AG04450 (cell line): ENCODE measurements around the gene C5orf15. TPM values are rescaled to one million over a fixed set of nuclear protein-coding genes. Genes with fewer than 3 reads are reported as not detected.

Experiments
- CTCF ChIA-PET: fragments of 300-600, 350-600 bp; formaldehyde crosslinking; extraction: SDS; loops from one replicate; lab custom pipeline; 2022; ENCODE audit warnings: antibody characterized with exemption, inconsistent platforms; lab: Charles Lee
- POLR2A ChIA-PET: fragments of 350-600 bp; formaldehyde crosslinking; extraction: SDS; loops from one replicate; lab custom pipeline; 2021; ENCODE audit warnings: antibody characterized with exemption, inconsistent platforms; lab: Yijun Ruan, JAX
- DNase-seq: peaks from one replicate; pipeline ENCODE4 v3.0.0-alpha.2; 2011; ENCODE audit warnings: low read depth, low spot score
- H3K27ac ChIP-seq: one replicate; pipeline ENCODE4 v1.5.1; 2012; ENCODE audit warnings: low read depth, low read length, control low read depth
- H3K27me3 ChIP-seq: one replicate; pipeline ENCODE4 v1.6.0; 2012; ENCODE audit warnings: low read length; ENCODE audit not compliant: control insufficient read depth, insufficient read depth
- H3K4me3 ChIP-seq: 2 replicates; pipeline ENCODE4 v1.5.1; 2011; ENCODE audit warnings: mild to moderate bottlenecking, low read depth, low read length, control low read depth
- H3K9me3 ChIP-seq: 2 replicates; pipeline ENCODE4 v1.5.1; 2012; ENCODE audit warnings: low read length; ENCODE audit not compliant: control insufficient read depth, insufficient read depth
- polyA plus RNA-seq: library from polyadenylated mRNA; depleted of rRNA; stranded (reverse); fragments of >200 nt; gene quantifications from 2 replicates; pipeline ENCODE4 v1.2.3, GENCODE V29; 2011
- TF ChIP-seq, protein P1 (sequence below): IDR thresholded peaks from 2 replicates; pipeline ENCODE4 v1.5.1; 2011; ENCODE audit warnings: low read depth, low read length, control low read depth, inconsistent platforms

C5orf15 gene
- polyA plus RNA-seq, 1 experiment = 92.9 TPM

DNA sequence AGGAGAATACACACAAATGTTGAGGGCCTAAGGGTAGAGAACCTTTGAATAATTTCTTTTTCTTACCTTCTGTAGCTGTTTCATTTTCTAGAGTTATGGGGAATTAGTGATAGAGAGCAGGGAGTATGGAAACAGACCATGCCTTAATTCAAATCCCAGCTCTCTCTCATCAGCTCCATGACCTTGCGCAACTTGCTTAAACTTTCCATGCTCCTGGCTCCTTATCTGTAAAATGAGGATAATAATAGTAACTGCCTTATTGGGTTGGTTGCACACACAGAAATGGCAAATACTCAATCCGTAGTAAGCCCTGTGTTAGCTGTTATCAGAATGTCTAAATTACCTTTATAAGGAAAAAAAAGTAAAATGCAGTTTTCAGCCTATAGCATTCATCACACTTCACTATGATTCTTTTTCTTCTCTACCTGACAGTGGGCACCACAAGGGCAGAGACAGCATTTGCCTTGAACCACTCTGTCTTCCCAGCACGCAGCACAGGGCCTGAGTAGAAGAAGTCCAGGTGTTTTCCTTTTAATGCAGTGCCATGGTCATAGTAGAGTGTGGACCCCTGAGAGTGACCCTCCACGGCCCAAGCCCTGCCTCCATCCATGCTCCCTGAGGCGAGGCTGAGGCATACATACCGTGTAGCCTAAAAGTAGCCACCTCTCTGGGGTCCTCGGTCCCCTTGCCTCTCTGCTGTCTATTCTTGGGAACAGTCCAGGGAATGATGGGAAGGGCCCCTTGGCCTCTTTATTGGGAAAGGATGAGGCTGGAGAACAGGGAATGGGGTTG is 17.4 kb downstream of the C5orf15 start:
- Histone ChIP-seq H3K27ac (no peak overlapping the region), H3K4me3 (no peak overlapping the region), H3K9me3 (no peaks in the 10 kb centered on the region), H3K27me3 (no peaks in the 10 kb centered on the region)
- CTCF ChIA-PET = interaction anchor here (1.6 to 2.1 kb wide), 2 partner anchors 28 to 82 kb away, joined by 5 to 7 read pairs; no protein-coding TSS in a partner anchor
- POLR2A ChIA-PET = no interaction called here
- TF ChIP-seq, protein P1, sequence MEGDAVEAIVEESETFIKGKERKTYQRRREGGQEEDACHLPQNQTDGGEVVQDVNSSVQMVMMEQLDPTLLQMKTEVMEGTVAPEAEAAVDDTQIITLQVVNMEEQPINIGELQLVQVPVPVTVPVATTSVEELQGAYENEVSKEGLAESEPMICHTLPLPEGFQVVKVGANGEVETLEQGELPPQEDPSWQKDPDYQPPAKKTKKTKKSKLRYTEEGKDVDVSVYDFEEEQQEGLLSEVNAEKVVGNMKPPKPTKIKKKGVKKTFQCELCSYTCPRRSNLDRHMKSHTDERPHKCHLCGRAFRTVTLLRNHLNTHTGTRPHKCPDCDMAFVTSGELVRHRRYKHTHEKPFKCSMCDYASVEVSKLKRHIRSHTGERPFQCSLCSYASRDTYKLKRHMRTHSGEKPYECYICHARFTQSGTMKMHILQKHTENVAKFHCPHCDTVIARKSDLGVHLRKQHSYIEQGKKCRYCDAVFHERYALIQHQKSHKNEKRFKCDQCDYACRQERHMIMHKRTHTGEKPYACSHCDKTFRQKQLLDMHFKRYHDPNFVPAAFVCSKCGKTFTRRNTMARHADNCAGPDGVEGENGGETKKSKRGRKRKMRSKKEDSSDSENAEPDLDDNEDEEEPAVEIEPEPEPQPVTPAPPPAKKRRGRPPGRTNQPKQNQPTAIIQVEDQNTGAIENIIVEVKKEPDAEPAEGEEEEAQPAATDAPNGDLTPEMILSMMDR = no peak
- DNase-seq = no peak

DNA sequence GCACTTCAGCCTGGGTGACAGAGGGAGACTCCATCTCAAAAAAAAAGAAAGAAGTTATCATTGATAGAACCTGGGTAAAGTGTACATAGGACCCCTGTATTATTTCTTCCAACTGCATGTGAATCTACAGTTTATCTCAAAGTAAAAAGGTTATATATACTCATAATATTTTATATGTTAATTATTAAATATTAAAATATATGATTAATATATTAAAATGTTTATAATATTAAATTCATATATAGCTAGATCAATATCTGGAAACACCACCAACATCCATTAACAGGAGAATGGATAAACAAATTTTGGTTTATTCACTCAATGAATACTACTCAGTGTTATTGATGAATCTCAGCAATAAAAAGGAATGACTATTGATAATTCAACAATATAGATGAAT is 19.7 kb downstream of the C5orf15 start:
- no peaks in the 10 kb centered on the region for H3K27me3 ChIP-seq
- no peak overlapping the region for H3K4me3 ChIP-seq
- no peak overlapping the region for H3K27ac ChIP-seq
- ChIA-PET CTCF (interaction anchor here (1.7 kb wide), 1 partner anchor 10 kb away, joined by 4 read pairs; no protein-coding TSS in a partner anchor), POLR2A (no interaction called here)
- H3K9me3 ChIP-seq = no peaks in the 10 kb centered on the region
- TF ChIP-seq, protein P1 = no peak
- DNase-seq = no peak

DNA sequence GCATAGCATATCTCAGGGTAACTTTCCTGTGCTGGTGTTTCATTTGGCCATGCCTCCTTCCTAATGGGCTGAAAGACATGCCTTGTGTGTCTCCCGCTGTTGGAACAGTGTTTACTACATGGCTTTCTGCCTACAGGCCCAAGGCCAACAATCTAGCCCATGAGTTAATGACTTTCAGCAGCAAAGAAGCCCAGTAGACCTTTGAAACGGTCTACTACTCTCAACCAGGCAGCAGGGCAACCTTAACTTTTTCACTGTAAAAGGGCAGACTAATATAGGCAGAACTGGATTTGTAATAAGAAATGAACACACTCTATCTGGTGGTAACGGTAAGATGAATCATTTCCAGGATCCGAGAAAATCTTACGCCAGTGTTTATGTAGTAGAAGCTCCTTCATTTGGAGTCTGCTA is 21.0 kb downstream of the C5orf15 start:
- H3K9me3 ChIP-seq = no peaks in the 10 kb centered on the region
- DNase-seq = no peak
- peaks cover 2% of the 10 kb centered on the region for H3K27me3 ChIP-seq
- peak overlapping the region; percentile 43 for H3K27ac ChIP-seq
- ChIA-PET CTCF (interaction anchor here (0.6 to 1.8 kb wide), 4 partner anchors 27 to 836 kb away, joined by 3 to 8 read pairs (median 4); no protein-coding TSS in a partner anchor), POLR2A (no interaction called here)
- TF ChIP-seq, protein P1 = no peak
- no peak overlapping the region for H3K4me3 ChIP-seq

- TF ChIP-seq, protein P1 = no peak
- H3K4me3 ChIP-seq = no peak overlapping the region
- H3K27me3 ChIP-seq = peaks cover 6% of the 10 kb centered on the region
- DNase-seq = no peak
- H3K27ac ChIP-seq = no peak overlapping the region
- CTCF ChIA-PET = interaction anchor here (0.8 to 2.4 kb wide), 5 partner anchors 23 to 834 kb away, joined by 3 to 13 read pairs (median 10); no protein-coding TSS in a partner anchor
- POLR2A ChIA-PET = no interaction called here
- H3K9me3 ChIP-seq = no peaks in the 10 kb centered on the region
Measured at GRCh38 chr5:133945568-133945967, 22.9 kb downstream of the C5orf15 start.
